Skeletal muscle cell (primary cell): ENCODE measurements around the gene NECTIN1.

Experiments
- DNase-seq: peaks from one replicate; pipeline ENCODE4 v3.0.0-alpha.2; 2010; ENCODE audit warnings: low read depth
- H3K4me3 ChIP-seq: 2 replicates; pipeline ENCODE4 v1.5.1; 2011; ENCODE audit warnings: low read depth, mild to moderate bottlenecking, control low read depth, low read length, moderate library complexity

NECTIN1 gene

GRCh38 chr11:119700030-119700429, 29.0 kb downstream of the NECTIN1 start:
- no peak for DNase-seq
- no peak overlapping the region for H3K4me3 ChIP-seq

- no peak for DNase-seq
- no peak overlapping the region for H3K4me3 ChIP-seq
Measured at GRCh38 chr11:119699227-119699626, 29.8 kb downstream of the NECTIN1 start.

GRCh38 chr11:119697882-119698281, 31.1 kb downstream of the NECTIN1 start:
- H3K4me3 ChIP-seq = no peak overlapping the region
- DNase-seq = no peak

- no peak for DNase-seq
- no peak overlapping the region for H3K4me3 ChIP-seq
Measured at GRCh38 chr11:119697445-119697844, 31.6 kb downstream of the NECTIN1 start.

GRCh38 chr11:119696378-119697222, 32.4 kb downstream of the NECTIN1 start:
- DNase-seq = no peak
- H3K4me3 ChIP-seq = no peak overlapping the region

- DNase-seq = no peak
Measured at GRCh38 chr11:119694334-119694733, 34.7 kb downstream of the NECTIN1 start.

GRCh38 chr11:119693253-119693815, 35.7 kb downstream of the NECTIN1 start:
- H3K4me3 ChIP-seq = no peak overlapping the region
- DNase-seq = no peak

More at GRCh38 chr11:119694334-119694733, 34.7 kb downstream of the NECTIN1 start:
- no peak overlapping the region for H3K4me3 ChIP-seq

GRCh38 chr11:119692540-119692820, 36.5 kb downstream of the NECTIN1 start:
- no peak overlapping the region for H3K4me3 ChIP-seq
- no peak for DNase-seq

GRCh38 chr11:119691701-119692539, 37.1 kb downstream of the NECTIN1 start:
- no peak for DNase-seq
- no peak overlapping the region for H3K4me3 ChIP-seq

- no peak for DNase-seq
- H3K4me3 ChIP-seq = no peak overlapping the region
Measured at GRCh38 chr11:119691020-119691666, 37.9 kb downstream of the NECTIN1 start.

GRCh38 chr11:119689302-119689701, 39.7 kb downstream of the NECTIN1 start:
- H3K4me3 ChIP-seq = no peak overlapping the region
- DNase-seq = no peak

- no peak overlapping the region for H3K4me3 ChIP-seq
- no peak for DNase-seq
Measured at GRCh38 chr11:119688356-119688755, 40.6 kb downstream of the NECTIN1 start.

- no peak overlapping the region for H3K4me3 ChIP-seq
- no peak for DNase-seq
Measured at GRCh38 chr11:119687373-119688046, 41.5 kb downstream of the NECTIN1 start.

- no peak for DNase-seq
- no peak overlapping the region for H3K4me3 ChIP-seq
Measured at GRCh38 chr11:119686177-119686882, 42.7 kb downstream of the NECTIN1 start.

GRCh38 chr11:119685111-119685746, 43.8 kb downstream of the NECTIN1 start:
- no peak for DNase-seq
- no peak overlapping the region for H3K4me3 ChIP-seq

GRCh38 chr11:119684361-119685110, 44.5 kb downstream of the NECTIN1 start:
- no peak overlapping the region for H3K4me3 ChIP-seq
- DNase-seq = no peak

- no peak for DNase-seq
- no peak overlapping the region for H3K4me3 ChIP-seq
Measured at GRCh38 chr11:119683783-119684182, 45.2 kb downstream of the NECTIN1 start.
